Activated CD4-positive, alpha-beta T cell treated with anti-CD3 and anti-CD28 coated beads, Interleukin-2, amount 50 U/mL, for 1 hour (primary cell): Measurements from ENCODE around the gene EFNB1.
"Not testable (repeated sequence)": the region's sequence is repeated elsewhere in the genome, so short reads cannot be mapped to it uniquely, and the experiment has no call there.

Source experiments
- DNase-seq: peaks from one replicate; pipeline ENCODE4 v3.0.0-alpha.2; 2020

Gene EFNB1

DNA sequence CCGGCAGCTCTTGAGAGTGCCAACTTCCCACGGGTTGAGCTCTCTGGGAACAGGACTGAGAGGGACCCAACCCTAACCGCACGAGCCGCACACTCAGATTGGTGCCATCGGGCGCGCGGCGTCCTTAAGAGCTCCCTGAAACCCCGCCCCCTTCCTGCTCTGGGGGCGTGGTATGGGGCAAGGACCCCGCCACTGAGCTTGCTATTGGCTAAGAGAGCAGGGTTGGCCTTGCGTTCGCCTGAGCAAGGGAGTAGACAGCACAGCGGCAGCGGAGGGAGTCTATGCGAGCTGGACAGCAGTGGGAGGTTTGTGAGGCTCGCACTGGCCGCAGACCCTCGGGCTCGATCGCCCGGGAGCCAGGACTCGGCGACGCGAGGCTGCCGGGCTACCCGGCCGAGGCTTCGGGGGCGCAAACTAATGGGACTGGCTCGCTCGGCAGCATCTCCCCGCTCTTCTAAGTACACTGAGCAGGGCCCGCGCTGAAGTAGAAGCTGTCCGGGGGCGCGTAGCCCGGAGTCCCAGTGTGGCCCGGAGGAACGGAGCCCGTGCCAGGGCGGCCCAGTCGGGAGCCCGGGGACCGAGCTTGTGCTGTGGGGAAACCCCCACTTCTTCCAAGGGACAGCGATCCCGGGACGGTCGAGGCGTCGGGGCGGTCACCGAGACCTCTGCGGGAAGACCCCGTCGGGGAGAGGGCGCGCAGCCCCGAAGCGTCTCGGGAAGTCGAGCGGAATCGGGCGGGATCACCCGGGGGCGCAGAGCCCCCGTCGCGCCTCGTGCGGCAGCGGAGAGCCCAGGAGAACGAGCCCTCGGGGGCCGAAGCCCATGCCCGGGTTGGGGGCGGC, at the start of gene EFNB1:
Gene EFNB1 (plus strand): TSS at position 282 of the 842 bp plus-strand sequence. CDS start 756 bp downstream, outside the sequence.
- DNase-seq: peak; percentile 78

DNA sequence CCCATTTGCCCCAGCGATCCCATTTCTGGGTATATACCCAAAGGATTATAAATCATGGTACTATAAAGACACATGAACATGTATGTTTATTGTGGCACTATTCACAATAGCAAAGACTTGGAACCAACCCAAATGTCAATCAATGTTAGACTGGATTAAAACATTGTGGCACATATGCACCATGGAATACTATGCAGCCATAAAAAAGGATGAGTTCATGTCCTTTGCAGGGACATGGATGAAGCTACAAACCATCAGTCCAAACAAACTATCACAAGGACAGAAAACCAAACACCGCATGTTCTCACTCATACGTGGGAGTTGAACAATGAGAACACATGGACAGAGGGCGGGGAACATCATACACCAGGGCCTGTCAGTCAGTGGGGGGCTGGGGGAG, 47.5 kb upstream of the EFNB1 start:
- DNase-seq: not testable (repeated sequence)

DNA sequence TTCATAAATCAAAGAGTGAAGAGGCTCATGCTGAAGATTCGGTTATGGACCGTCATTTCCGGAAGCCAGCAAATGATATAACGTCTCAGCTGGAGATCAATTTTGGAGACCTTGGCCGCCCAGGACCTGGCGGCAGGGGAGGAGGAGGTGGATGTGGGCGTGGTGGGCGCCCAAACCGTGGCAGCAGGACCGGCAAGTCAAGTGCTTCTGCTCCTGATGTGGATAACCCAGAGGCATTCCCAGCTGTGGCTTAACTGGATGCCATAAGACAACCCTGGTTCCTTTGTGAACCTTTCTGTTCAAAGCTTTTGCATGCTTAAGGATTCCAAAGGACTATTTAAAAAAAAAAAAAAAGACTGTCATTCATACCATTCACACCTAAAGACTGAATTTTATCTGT, 44.0 kb upstream of the EFNB1 start:
- no peak for DNase-seq

DNA sequence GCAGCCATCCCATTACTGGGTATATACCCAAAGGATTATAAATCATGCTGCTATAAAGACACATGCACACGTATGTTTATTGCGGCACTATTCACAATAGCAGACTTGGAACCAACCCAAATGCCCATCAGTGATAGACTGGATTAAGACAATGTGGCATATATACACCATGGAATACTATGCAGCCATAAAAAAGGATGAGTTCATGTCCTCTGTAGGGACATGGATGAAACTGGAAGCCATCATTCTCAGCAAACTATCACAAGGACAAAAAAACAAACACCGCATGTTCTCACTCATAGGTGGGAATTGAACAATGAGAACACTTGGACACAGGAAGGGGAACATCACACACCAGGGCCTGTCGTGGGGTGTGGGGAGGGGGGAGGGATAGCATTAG, 42.2 kb upstream of the EFNB1 start:
- DNase-seq: not testable (repeated sequence)

DNA sequence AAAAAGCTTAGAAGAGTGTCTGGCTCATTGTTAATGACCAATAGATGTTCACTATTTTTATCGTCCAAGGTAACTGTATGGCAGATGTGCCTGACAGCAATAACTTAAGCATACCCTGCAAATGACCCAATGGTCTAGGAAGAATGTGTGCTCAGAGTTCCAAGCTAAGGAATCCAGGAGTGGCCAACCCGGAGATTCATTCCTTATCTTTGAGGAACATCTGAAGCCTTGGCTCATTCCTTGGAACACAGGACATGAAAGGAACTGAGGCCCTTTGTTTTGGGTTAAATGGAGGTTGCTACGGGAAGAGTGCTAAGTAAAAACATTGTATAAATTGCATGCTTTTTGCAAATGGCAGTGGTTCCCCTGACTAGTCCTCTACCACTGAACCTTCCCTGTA, 38.9 kb upstream of the EFNB1 start:
- DNase-seq: no peak

DNA sequence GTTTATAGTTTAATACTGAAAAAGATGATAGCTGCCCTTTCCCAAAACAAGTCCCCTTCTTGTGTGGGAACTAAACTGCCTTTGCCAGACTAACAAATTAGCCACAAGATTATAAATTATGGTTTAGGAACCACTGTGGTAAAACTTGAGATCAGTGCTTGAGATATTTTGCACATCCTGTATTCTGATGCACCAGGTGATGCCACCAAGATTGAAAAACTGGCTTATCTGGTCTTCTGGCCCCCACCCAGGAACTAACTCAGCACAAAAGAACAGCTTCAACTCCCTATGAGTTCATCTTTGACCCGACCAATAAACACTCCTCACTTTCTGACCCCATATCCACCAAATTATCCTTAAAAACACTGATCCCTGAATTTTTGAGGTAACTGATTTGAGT, 36.7 kb upstream of the EFNB1 start:
- no peak for DNase-seq

DNA sequence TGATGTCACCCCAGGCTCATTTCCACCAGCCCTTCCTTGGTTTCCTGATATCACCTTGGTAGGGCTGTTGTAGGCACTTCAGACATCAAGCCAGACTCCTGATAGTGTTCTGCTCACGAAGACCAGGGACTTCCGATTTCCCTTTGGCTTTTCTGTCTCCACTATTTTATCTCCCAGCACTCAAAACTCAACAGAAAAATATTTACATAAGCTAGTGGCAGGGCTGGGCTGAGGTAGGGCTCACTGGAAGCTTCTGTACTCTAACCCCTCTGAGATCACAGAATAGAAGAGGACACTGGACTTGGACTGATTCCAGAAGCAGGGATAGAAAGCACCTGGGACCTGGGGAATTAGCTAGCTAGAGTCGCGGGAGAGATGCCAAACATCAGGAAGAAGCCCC, 34.4 kb upstream of the EFNB1 start:
- no peak for DNase-seq

DNA sequence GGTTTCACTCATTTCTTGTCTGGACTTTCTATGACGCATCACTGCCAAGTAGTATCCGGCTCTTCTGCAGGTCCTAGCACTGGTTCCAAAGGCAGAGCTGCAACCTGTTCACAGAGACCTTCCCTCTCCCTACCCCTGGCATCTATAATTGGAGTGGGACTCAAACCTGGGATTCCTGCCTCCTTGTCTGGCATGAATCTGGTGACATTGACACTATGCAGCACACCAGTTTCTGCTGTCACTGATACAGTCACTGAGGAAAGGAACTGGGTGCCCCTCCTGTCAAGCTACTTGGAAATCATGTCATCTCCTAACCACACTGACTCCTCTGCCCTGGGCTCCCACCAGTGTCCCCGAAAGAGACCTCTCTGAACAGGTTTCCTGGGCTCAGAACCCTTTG, 33.1 kb upstream of the EFNB1 start:
- no peak for DNase-seq

DNA sequence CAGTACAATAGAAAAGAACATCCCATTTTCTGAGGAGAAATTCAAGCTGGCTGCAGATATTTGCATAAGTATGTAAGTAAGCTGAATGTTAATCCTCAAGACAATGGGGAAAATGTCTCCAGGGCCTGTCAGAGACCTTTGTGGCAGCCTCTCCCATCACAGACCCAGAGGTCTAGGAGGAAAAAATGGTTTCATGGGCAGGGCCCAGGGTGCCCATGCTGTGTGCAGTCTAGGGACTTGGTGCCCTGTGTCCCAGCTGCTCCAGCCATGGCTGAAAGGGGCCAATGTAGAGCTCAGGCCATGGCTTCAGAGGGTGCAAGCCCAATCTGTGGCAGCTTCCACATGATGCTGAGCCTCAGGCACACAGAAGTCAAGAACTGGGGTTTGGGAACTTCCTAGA, 30.4 kb upstream of the EFNB1 start:
- not testable (repeated sequence) for DNase-seq

DNA sequence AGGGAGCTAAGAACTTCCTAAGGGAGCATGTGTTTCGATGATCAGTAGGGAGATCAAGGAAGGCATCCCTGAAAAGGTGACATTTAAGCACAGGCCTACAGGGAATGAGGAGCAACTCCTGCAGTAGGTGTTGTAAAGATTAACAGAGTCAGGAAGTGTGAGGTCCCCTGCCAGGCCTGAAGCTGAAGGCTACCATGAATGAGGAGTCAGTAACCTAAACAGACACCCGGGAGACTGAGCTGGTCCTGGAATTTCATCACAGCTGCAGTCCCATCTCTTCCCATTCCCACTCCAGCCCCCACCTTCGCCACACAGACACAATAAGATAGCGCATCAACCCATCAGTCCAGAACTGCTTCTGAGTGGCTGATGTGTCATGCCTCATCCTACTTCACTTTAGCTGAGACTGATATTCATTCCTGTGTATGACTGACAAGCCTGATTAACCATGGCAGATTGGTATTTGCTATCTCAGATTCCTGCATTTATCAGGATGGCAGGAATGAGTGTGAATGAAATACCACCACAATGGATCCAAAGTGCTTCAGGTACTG, 27.0 kb upstream of the EFNB1 start:
- DNase-seq: no peak

DNA sequence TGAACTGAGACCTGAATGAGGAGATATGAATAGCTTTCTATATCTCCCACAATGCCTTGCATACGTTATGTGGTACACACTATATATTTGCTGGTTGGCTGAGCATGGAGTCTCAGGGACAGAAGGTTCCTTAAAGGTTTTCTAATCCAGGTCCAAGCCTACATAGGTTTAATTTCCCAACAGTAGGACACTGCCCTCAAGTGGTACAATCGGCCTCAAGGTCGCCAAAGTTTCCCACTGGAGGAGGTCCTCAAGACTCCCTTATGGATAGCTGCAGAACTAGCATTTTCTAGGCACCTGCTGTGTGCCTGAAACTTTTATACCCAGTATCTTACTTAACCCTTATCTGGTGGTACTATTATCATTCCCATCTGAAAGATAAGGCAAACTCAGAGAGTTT, 21.0 kb upstream of the EFNB1 start:
- no peak for DNase-seq

DNA sequence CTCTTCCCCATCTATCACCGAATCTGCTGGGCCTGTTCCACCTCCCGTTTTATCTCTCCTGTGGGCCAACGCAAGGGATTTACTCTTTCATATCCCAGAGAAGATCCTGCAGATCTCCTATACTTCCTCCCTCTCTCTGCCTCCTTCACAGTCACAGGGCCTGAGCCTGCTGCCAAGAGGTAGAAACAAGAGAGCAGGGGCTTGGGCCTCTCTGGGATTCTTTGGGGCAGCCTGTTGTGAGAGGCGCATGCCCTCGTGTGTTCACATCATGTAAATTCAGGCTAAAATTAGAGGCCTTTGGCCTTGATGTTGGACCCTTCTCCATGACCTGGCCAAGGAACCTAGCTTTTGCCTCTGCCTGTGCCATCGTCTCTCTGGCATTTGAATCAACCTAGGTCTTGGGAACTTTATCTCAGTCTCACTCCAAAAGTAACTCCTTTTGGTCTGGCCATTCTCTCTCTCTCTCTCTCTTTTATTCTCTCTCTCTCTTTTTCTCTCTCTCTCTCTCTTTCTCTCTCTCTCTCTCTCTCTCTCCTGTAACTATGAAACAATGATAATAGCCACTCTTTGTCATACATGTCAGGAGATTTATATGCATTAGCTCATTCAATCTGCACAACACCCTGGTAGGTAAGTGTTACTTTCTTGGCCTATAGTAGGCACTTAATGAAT, 20.0 kb upstream of the EFNB1 start:
- DNase-seq: no peak

DNA sequence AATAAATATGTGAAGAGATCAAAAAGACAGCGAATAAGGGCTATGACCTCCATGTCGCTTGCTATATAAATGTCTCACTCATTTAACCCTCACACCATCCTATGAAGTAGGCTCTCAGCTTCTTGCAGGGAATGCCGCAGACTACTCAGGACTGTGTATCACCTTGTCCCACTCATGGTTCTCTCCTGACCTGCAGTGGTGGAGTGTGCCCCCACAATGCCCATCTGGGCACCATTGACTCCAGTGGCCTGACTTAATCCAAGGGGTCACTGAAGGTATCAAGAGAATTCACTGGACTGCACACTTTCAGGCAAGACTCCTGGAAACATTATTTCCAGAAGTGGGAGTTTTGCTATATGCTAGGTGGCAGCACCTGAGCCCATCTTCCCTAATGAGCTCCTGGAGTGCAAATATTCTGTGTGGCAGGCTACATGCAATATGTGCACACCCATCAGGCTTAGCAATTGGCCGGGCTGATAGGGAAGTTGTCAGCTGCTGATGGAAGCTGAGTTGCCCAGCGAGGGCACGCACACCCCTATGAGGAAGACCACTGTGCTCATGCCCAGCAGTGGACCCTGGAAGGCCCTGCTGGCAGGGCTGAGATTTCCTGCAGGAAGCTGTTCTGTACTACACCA, 8.2 kb upstream of the EFNB1 start:
- DNase-seq: no peak

DNA sequence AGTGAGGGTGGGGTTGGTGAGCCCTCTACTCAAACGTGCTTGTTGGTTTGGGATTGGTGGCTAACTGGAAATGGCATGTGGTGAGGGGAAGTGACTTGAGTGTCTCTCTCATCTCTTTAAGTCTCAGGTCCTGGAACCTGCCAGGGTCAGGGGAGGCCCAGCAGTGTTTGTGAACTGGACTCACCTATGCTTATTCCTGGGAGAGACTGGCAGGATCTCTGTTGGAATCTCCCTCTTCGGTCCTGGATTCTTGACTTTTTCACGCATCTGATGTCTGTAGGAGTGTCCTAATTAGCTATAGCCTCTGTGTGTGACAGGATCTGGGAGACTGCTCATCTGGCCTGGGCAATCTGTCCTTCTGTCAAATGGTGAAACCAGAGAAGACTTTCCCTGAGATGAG, 7.2 kb upstream of the EFNB1 start:
- no peak for DNase-seq

DNA sequence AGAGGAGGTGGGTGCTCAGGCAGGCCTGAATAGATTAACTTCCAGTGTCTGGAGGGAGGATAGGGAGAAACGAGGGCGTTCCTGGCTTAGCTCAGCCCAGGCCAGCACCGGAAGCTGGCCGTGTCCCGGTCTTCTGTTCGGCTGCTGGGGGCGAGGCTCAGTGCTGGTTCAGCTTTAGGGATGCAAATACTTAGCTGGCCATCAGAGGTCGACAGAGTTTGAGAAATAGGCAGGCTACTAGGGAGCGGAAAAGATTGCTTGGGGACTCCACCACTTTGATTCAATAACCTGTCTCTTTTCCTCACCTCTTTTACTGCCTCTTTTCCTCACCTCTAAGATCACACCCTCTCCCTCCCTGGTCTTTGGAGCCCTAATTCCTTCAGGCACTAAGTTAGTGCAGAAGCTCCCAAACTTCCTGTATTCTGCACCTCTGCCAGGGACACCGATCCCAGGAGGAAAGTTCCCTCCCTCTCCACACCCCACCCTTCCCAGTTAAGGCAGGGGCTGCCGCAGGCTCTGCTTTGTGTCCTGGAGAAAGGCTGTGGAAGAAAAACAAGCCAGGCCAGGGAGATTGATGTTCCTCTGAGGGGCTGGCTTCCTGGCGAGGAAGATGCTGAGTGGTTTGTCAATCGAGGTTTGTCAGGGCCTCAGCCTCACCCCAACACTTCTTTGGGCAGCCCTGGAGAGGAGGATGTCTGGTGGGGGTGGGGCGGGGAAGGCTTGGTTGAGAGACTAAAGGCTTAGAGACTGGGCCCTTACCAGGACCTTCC, 6.0 kb upstream of the EFNB1 start:
- no peak for DNase-seq

DNA sequence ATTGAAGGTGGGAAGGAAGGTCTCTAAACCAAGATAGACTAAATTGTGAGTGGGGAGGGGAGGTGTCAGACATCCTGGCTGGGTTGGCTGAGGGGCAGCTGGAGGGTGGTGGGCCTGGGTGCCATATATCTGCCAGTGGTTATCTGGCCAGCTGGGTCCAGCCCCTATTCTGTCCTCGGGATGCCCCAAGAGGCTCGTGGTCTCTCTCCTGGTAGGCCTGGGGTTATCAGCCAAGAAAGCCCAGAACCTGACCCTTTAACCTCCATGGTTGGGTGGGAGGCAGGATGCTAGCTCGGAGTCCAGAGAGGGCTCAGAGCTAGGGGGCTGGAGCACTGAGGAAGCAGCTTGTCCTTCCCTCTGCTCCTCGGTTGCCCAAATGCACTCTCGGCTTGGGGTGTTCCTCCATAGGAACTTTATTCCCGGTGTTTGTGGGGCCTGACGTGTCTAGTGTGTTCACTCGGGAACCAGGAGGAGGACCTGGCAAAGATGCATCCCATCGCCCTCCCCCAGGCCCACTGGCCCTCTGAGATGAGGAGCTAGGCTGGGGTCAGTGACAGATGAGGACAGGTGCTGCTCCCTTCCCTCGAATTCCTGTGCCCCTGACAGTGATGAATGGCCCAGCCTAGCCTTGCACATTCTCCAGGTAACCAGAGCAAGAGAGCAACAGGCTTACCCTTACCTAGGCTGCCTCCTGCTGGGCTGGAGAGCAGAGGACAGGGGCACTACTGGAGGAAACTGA, 5.2 kb upstream of the EFNB1 start:
- DNase-seq: no peak

DNA sequence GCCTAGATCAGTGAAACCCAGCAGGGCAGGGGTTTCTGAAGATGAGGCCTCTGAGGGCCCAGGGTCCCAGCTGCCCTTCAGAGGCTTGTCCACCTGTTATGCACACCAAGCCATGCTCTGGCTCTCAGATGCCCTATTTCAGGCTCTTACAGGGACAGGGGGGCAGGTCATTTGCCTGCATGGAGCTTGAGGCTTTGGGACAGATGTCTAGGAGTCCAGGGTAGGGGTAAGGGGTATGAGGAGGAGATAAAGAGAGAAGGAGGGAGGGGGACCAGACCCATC, 4.7 kb upstream of the EFNB1 start:
- DNase-seq: no peak

DNA sequence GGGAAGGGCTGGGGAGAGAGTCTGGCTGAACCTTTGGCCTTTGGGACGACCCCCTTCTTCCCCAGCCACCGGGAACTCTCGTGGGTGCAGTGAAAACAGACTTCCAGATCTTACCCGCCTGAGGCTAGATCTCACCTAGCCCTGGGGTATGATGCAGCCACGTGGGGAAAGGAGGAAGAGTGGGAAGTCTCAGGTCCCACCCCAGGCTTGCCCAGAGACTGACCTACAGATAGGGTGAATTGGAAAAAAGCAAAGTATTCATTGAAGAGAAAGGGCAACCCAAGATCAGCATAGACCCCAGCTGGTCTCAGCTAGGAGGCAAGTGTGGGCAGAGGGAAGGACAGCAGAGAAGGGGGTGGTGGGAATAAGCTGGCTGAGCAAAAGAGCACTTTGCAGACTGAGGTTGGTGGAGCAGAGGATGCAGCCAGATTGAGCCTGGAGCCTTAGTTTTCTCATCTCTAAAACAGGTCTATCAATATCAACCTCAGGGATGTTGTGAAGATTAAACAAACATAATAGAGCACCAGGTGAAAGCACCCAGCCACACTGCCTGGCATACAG, 4.2 kb upstream of the EFNB1 start:
- DNase-seq: no peak

DNA sequence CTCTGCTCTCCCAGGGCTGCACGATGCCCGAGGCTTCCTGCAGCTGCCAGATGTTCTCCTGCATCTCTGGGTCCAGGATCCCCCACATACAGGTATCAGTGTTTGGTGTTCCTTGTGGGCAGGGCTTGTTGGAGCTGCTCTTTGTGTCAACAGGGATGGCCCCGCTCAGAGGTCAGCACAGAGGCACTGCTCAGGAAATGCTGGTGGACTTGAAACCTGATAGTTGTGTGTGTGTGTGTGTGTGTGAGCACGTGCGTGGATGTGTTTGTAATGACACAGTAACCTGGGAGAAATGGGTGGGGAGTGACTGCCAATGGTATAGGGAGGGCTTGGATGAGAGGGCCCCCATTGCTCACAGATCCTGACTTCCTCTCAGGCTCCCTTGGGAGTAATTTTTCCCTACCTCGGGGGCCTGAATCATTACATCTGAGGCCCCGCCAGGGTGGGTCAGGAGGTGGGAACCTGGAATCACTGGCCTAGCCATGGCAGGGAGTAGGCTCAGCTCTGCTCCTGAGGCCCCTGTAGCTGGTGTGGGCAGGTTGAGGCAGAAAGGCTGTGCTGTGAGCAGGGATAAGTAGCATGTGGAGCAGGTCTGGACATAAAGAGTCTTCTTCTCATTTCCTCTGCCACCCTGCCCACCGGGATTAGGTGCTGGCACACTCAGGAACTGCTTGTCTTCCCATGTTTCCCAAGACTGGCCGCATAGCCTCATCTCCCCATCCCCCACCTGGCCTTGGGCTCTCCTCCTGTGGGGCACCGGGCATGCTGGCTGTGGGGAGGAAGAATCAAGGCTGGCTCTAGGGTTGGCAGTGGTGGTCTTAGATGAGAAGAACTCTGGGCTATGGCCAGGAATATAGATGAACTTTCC, 2.5 kb upstream of the EFNB1 start:
- no peak for DNase-seq

DNA sequence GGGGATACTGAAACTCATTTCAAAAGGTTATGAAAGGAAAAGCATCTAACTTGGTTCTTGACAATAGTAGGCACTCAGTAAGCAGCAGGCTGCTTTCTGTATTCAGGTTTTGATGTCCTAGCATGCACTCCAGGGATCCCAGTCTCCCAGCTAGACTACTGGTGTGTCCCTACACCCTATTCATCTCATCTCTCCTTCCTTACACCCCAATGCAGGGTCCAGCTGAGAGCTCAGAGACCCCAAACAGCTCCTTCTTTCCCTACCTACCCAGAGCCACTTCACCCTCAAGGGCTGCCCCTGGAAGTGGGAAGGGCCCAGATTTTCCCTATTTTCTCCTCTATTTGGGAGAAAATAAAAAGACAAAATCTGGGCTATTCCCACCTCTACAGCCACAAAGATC, 1.6 kb upstream of the EFNB1 start:
- no peak for DNase-seq
